NCI-H2227 treated with DMSO at 0.1 percent for 48 hours (cell line): ENCODE measurements around the gene TSFM.

ENCODE experiments used
- DNase-seq: peaks from one replicate; lab custom pipeline; 2025; lab: John Stamatoyannopoulos, UW

The TSFM gene

DNA sequence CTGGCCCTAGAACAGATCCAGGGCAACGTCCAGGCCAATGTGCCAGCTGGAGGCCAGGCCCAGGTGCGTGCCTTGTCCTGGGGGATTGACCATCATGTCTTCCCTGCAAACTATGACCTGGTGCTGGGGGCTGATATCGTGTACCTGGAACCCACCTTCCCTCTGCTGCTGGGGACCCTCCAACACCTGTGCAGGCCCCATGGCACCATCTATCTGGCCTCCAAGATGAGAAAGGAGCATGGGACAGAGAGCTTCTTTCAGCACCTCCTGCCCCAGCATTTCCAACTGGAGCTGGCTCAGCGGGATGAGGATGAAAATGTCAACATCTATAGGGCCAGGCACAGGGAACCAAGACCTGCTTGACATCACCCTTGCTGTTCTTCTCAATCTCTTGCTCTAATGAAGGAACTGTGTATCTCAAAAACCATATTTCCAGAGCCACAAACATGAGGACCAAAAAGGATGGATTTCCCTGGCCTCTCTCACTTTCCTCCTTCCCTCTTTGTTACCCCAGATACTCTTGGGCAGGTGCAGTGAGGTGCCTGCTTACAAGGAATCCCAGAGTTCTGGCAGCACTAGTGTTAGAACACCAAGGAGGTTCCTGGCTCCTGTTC lies 2.2 kb upstream of the TSFM start:
- no peak for DNase-seq

DNA sequence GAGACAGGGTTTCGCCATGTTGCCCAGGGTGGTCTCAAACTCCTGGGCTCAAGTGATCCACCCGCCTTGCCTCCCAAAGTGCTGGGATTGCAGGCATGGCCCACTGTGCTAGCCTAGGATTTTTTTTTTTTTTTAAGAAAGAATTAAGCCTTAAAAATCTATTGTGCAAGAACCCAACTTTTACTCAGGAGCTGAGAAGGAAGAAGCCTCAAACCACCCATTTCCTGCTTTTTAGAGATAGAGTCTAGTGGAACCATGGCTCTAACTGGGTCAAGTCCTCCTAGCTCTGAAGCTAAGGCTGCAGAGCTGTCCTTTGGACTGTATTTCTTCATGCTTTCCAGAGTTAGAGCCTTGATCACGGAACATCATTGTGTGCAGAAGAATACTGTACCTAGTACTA lies 1.3 kb upstream of the TSFM start:
- DNase-seq, result no peak

DNA sequence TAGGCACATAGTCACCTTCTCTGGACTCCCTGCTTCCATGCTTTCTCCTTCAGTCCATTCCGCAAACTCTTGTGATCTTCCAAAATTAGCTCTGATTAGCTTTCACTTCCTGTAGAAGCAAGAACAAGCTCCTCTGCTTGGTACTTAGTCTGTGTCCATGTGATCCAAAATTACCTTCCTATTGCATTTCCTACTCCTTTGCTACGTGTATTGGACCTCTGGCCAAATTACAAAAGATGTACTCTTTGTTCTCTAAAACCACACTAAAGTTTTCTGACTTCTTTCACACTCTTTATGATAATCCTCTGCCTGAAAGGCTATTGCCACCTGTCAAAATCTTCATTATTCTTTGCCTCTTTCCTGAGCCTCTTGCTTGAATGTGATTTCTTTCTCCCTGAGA lies 786 bp upstream of the TSFM start:
- no peak for DNase-seq

DNA sequence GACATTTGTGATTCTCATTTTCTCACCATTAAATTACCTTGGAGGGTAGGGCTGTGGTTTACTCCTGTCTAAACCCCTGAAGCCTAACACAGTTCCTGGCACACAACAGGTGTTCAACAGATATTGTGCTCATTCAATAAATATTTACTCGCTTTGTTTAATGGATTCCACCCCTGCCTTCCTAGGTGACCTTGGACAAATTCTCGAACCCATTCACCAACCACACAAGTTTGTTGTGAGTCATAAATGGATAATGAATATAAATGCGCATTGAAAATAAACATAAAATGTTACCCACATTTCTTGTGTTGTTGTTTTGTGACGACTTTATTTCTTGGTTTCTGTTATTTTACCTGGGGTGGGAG lies 362 bp upstream of the TSFM start:
- DNase-seq, result no peak

DNA sequence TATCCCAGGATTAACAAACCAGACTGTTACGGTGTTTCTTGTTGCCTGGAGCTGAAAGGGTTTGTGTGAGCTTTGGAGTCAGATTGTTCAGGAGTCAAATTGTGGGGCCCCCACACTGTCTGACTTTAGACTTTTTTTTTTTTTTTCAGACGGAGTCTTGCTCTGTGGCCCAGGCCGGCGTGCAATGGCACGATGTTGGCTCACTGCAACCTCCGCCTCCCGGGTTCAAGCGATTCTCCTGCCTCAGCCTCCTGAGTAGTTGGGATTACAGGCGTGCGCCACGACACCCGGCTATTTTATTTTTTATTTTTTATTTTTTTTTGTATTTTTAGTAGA lies 847 bp downstream of the TSFM start:
- no peak for DNase-seq

DNA sequence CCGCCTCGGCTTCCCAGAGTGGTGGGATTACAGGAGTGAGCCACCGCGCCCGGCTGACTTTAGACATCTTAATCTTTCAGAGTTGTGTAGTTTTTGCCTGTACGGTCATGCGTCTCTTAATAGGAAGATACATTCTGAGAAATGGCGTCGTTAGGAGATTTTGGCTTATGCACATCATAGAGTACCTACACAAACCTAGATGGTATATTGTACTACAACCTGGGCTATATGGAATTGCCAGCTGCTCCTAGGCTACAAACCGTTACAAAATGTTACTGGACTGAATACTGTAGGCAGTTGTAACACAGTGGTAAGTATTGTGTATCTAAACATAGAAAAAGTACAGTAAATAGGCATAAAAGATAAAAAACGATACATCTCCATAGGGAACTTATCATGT lies 1.3 kb downstream of the TSFM start:
- DNase-seq, result no peak

DNA sequence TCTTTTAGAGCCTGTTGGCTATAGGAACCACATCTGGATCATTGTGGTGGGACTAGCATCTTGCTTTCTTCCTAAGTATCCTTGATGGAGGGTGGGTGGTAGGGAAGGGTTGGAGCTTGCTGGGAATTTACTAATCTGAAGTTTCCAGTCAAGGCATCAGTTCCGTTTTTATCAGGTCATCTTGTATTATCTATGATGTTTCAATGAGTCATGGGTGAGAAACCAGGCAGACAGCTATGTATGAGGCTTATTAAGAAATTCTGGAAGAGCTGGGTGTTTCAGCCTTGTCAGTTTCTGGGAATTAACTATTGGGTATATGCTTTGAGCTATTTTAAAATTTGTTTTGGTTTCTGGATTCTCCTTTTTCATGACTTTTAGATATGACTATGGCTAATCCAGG lies 11.3 kb downstream of the TSFM start:
- no peak for DNase-seq

DNA sequence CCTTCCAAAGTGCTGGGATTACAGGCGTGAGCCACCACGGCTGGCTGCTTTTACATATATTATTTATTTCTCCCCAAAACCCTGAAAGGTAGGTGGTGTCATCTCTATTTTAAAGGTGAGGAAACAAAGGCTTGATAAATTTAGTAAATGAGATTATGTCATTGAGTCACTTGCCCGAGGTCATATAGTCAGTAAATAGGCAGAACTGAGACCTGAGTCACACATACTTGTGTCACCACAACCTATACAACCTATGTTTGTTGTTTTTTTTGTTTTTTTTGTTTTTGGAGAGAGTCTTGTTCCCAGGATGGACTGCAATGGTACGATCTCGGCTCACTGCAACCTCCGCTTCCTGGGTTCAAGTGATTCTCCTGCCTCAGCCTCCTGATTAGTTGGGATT lies 12.8 kb downstream of the TSFM start:
- DNase-seq, result no peak

DNA sequence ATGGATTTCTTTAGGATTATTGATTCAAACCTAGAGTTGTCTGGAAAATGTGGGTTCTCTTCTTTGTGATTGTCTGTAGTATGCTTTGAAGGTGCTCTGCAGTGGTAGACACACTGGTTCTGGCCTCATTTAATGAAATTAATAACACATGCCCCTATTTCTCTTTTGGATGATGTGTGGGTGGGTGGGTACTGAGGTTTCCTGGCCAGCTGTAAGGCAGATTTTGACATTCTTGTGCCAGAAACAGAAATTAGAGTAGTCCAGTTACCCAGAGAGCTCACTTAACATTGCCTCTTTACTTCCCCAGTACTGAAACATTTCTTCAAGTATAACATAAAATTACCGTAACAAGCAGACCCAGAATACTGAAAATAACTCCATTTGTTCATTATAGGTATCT lies 14.4 kb downstream of the TSFM start:
- DNase-seq, result no peak

DNA sequence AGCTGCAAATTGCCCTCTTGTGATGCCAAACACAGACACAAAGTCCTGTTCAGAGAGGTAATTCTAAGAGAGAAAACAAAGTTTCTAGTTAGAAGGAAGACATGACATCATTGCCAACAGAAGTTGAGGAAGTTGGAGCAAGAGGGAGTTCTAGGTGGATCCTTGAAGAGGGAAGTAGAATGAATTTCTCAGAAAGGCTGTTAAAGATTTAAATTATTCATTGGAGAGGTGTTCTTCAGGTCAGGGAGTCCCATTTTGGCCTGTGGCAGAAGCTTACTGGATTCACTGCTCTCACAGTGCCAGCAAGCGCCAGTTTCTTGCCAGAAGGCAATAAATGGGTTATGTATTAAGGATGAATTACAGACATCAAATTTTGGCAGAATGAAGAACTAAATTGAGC lies 15.3 kb downstream of the TSFM start:
- DNase-seq, result no peak

DNA sequence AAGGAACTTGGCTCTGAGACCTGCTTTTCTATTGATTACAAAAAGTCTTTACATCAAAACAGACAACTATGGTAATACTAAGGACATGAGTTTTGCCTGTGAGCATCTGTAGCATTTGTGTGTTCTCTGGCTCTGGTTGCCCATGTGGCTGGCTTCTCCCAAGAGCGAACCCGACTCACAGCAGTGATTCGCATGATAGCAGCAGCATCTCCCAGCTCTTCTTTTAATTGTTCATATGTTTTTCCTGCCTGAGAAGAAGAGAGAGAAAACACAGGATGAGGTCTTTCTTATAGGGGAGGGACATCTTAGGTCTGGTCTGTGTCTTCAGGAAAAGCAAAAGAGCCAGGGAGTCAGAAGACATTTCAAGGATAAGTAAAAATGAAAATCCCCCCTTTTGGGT lies 18.4 kb downstream of the TSFM start:
- DNase-seq, result no peak

DNA sequence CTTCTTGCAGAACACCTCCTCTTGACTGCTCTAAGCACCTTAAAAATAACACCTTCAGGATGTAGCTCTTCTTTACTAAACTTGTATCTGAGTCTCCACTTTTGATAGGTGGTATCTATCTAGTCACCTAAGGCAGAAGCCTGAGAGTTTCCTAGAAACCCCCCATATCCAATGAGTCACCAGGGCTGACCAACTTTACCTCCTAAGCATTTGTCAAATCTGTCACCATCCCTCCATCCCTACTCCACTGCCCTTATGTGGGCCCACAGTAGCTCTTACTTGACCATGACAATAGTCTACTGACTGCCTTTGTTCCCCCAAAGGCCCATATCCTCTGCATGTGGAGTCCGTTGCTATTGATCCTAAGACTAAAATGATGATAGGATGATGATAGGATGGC lies 20.0 kb downstream of the TSFM start:
- no peak for DNase-seq

DNA sequence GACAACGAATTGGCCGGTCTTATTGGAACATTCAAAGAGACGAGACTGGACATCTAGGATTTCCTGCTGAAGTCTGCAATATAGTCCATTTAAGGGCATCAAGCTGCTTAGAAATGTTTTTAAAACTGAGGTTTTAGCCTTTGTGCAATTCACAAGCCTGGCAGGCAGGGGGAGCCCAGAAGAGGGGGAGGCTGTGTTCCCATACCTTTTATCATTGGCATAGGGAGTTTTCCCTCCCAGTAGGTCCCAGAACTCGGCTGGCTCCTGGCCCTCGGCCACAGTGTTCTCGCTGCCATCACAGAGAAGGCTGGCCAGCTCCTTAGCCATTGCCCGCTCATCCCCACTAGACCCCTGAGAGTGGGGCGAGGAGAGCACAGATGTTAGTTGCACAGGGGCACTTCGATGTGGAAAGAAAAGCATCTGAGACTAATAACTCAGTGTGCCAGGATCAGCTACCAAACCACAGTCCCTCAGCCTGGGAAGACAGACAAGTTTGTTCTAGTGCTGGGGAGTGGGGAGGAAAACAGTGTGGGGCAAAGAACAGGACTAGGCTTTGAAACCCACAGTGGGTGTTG lies 20.8 kb downstream of the TSFM start:
- DNase-seq, result peak; percentile 2

DNA sequence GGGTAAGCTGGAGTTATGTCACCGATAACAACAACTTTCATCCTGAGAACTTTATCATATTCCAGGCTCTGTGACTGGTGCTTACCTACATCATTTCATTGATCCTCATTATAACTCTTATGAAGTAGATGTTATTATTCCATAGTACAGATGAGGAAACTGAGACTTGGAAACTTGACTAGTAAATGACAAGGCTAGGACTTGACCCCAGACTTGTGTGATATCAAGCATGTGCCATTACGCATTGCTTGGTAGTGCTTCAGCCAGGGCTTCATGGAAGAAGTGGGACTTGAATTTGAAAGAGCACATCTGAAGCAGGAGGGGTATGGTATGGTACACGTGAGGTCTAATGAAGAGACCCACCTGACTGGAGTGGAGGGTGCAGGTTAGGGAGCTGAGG lies 24.1 kb downstream of the TSFM start:
- no peak for DNase-seq

DNA sequence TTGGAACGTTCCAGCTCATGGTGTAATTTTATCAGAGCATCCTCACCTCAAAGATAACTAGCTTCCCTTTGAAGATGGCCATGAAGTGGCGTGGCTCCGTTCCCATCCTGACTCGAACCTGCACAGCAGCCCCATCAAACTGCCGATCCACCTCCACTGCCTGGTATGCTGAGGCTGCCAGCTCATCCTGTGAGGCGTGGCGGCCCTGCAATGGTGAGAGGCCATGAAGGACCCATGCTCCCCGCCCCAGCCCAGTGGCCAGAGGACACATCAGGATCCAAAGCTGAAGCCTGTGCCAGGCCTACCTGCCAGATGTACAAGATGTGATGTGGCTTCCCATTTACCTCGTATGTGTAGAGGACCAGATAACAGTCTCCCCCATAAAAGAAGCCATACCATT lies 24.7 kb downstream of the TSFM start:
- DNase-seq, result no peak

DNA sequence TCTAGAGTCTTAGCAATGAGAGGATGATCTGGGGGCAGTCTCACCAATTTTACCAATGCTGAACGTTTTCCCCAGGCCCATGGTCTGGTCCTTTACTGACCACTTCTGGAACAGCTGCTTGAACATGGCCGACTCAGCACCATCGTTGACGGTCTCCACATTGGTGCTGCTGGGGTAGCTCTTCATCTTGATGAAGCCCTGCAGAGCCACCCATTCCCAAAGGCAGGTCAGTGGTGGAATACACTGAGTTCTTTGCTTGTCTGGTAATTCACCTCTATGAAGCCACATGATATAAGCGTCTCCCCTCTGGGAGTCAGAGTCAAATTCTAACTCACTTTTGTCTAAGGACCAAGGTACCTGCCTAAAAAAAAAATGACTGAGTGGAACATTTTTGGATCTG lies 25.8 kb downstream of the TSFM start:
- no peak for DNase-seq

DNA sequence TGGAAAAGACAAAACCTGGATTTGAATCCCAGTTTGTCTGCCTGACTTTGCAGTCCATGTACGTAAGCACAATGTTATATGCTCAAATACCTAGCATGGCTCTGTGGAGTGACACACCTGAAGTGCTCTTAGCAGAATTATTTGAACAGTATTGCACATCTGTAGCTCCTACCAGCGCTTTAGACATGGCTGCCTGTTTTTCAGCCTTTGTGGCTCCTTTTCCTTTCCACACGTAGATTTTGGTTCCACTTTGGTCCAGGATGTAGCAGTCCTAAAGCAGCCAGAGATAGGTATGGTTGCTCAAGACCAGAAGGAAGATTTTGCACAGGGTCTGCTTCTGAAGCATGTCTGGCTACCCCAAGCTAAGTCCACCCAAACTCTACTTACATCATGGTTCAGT lies 26.8 kb downstream of the TSFM start:
- DNase-seq, result no peak

DNA sequence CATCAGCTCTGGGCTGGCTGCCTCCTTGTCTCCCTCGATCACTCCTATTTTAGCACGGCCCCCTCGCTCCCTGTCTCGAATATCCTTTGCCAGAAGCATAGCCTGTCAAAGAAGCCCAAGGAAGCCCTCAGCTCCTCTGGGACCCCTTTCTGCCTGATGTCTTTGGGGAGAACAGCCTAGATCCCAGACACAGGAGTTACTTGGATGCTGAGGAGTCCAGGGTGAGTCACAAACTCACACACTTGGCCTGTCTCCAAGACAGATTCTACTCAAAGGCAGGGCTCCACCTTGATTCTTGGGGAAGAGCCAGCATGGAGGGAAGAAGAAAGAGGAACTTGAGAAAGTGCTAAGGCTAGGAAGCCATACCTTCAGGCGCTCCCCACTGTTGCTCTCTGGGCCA lies 27.9 kb downstream of the TSFM start:
- DNase-seq, result no peak

DNA sequence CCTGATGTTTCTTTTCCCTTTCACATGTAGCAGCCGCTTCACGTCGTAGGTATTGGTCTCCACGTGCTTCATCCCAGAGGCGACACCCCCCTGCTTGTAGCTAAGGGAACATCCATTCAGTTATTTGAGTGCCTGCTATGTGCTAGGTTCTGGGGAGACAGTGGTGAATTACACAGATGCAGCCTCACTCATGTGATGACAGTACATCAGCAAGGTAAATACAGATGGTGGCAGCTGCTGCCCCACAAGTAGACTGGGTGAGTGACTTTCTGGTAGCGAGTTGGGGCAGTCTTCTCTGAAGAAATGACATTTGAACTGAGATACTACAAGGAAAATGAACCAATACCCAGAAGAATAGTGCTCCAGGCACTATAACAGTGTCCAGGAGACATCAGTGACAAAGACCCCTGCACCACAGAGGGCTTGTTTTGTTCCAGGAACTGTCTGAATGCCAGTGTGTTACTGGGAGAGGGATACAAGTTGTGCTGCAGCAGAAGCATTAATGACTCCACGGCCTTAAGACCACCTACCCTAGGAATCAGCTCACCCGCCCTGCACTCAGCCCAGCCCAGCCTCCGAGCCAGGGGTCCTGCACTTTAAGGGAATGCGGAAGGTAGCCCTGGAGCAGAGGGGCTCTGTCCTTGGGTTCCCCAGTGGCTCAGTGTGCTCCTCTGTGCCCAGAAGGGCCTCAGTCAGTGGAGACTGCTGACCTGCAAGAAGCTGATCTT lies 28.6 kb downstream of the TSFM start:
- DNase-seq, result no peak

DNA sequence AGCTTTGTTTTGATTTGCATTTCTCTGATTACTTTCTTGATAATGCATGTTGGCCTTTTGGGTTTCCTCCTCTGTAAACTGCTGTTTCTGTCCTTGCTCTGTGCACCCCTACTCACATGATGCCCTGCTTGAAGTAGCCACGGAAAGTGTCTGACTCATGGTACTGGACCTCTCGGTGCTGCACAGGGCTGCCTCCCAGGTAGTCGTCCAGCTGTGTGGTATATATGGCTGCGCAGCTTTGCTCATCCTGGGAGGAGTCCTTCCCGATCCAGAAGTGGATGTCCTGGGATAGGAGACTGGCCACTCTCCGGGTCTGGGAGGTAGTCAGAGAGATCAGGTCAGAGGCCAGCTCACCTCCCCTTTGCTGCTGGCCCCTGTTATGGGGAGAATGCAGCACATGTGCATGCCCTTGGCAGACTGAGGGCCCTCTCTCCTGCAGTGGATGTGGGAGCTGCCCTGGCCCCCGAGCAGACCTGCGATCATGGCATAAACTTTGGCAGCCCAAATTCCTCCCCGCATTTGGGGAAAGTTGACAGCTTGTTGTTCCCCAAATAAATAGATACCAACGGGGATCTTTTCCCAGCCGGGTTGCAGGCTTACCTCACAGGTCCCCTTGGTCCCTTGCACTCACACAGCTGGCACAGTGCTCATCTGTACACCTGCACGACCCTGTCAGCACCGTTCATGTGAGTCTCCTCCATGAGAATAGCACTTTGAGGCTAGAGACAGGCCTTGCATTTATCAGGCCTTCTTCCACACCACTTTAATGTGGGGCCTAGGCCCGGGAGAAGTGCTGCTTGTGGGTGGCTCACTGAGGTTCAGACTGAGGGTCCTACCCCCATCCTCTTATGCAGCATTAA lies 30.8 kb downstream of the TSFM start:
- DNase-seq, result no peak

DNA sequence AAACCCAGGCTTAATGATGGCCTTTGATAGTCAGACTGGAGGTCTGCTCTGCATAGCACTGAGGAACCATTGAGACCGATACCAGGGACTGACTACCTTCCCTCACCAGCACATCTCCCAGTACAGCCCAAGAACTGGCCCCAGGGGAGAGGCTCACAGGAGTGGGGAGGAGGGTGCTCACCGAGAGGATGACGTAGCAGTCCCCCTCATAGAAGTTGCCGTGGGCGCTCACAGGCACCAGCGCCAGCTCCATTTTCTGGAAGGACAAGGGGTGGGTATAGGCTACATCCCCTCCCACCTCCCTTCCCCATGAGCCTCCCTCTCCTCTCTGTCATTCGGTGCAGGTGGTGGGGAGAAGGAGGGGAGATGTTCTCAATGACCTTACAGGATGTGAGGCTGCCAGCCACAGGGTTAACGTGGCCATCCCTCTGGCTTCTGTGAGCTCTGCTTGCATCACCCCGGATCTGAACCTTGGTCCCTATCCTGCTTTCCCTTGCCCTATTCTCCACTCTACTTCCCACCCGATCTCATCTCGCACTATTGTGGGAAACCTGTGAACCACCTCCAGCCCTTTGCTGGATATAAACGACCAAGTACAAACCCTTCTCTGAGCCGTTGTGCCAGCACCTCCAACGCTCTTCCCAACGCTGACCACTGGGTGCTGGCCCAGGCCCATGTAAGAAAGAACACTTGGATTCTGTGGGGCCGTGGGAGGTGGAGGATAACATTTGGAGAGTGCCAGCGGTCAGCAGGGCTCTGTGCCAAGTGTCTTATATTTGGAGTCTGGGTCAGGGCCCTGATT lies 31.6 kb downstream of the TSFM start:
- no peak for DNase-seq
